ENCODE measurements around the gene SDR42E2.

DNA sequence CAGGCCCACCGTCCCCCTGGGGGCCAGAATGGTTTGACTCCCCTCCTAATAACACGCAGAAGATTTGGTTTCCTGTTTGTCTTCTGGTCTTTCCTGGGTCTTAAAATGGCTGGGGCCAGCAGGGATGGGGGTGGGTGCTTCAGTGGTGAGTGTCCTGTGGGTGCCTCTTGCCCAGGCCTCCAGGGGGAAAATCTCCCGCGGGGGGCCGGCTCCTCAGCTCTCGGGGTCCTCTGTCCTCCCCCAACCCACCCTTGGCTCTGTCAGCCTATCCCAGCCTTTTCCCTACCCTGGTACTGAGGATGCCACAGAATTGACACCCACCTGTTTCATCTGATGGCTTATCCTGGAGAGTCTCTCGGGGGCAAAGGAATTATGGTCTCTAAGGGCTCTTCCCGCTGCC lies 23.8 kb upstream of the SDR42E2 start:
- TF ChIP-seq EED (IDR thresholded peaks at IDR 0.05; ENCODE audit: low read depth) = no peak
- TF ChIP-seq CTCF (IDR thresholded peaks at IDR 0.05 in 2 of 3, conservative IDR thresholded peaks at IDR 0.05 in 1 of 3; ENCODE audit: control insufficient read depth in 2 of 3, extremely low read depth in 1 of 3, insufficient read depth in 1 of 3, low read depth in 3 of 3, low read length in 3 of 3) = no peak
- TF ChIP-seq GABPA (IDR thresholded peaks at IDR 0.05; ENCODE audit: low read depth) = no peak
- no peak for TF ChIP-seq CREB1 (IDR thresholded peaks at IDR 0.05; ENCODE audit: low read depth)
- TF ChIP-seq SMC3 (IDR thresholded peaks at IDR 0.05; ENCODE audit: borderline replicate concordance, low read length) = no peak

All from GM12878 (cell line).